Muscle layer of duodenum (tissue), 2 donors: ENCODE measurements around the gene PRDX2.

ENCODE experiments used
- H3K27ac ChIP-seq: one replicate; pipeline ENCODE4 v1.7.0; 2013; ENCODE audit warnings: mild to moderate bottlenecking, low read length
- H3K27me3 ChIP-seq: one replicate; pipeline ENCODE4 v1.7.0; 2013; ENCODE audit warnings: low read depth, mild to moderate bottlenecking, control low read depth, low read length
- H3K36me3 ChIP-seq, 2 donors: one replicate each; pipeline ENCODE4 v1.7.0; 2013; ENCODE audit warnings: low read length in 2 of 2, control low read depth in 1 of 2, mild to moderate bottlenecking in 1 of 2; ENCODE audit not compliant: insufficient read depth in 2 of 2, control insufficient read depth in 1 of 2
- H3K4me1 ChIP-seq, 2 donors: one replicate each; pipeline ENCODE4 v1.7.0; 2013; ENCODE audit warnings: low read length in 2 of 2, mild to moderate bottlenecking in 2 of 2, control low read depth in 1 of 2, moderate library complexity in 1 of 2; ENCODE audit not compliant: insufficient read depth in 2 of 2, control insufficient read depth in 1 of 2
- H3K4me3 ChIP-seq, 2 donors: one replicate each; pipeline ENCODE4 v1.7.0; 2013; ENCODE audit warnings: low read length in 2 of 2, low read depth in 1 of 2, mild to moderate bottlenecking in 1 of 2
- H3K9me3 ChIP-seq, 2 donors: one replicate each; pipeline ENCODE4 v1.7.0; 2013; ENCODE audit warnings: low read length in 2 of 2, control low read depth in 1 of 2, mild to moderate bottlenecking in 1 of 2; ENCODE audit not compliant: control insufficient read depth in 1 of 2
- donor health status: healthy.

The PRDX2 gene

GRCh38 chr19:12783849-12784393 is 17.7 kb downstream of the PRDX2 start:
- no peaks in the 10 kb centered on the region for H3K9me3 ChIP-seq
- peak overlapping the region; percentile 7 to 56 for H3K4me3 ChIP-seq
- H3K27me3 ChIP-seq = no peaks in the 10 kb centered on the region
- H3K36me3 ChIP-seq = peaks cover 0 to 6% of the 10 kb centered on the region in 2 donors
- peak overlapping the region; percentile 93 for H3K27ac ChIP-seq
- peaks cover 29 to 36% of the 10 kb centered on the region in 2 donors for H3K4me1 ChIP-seq

GRCh38 chr19:12783291-12783848 is 18.2 kb downstream of the PRDX2 start:
- Histone ChIP-seq H3K27me3 (no peaks in the 10 kb centered on the region), H3K4me1 (peaks cover 29 to 36% of the 10 kb centered on the region in 2 donors), H3K9me3 (no peaks in the 10 kb centered on the region), H3K4me3 (peak overlapping the region in 1 of 2 donors; percentile 56), H3K36me3 (peaks cover 0 to 5% of the 10 kb centered on the region in 2 donors), H3K27ac (peak overlapping the region; percentile 93)

GRCh38 chr19:12782424-12783290 is 18.9 kb downstream of the PRDX2 start:
- Histone ChIP-seq H3K27ac (peak overlapping the region; percentile 93), H3K4me3 (peak overlapping the region; percentile 52 to 56), H3K4me1 (peaks cover 24 to 31% of the 10 kb centered on the region in 2 donors), H3K36me3 (peaks cover 0 to 5% of the 10 kb centered on the region in 2 donors), H3K9me3 (no peaks in the 10 kb centered on the region), H3K27me3 (no peaks in the 10 kb centered on the region)

- H3K4me1 ChIP-seq = peaks cover 24 to 34% of the 10 kb centered on the region in 2 donors
- peak overlapping the region; percentile 92 for H3K27ac ChIP-seq
- peaks cover 0 to 5% of the 10 kb centered on the region in 2 donors for H3K36me3 ChIP-seq
- H3K4me3 ChIP-seq = peak overlapping the region; percentile 52 to 56
- H3K27me3 ChIP-seq = no peaks in the 10 kb centered on the region
- H3K9me3 ChIP-seq = no peaks in the 10 kb centered on the region
These were observed 19.5 kb downstream of the PRDX2 start for GRCh38 chr19:12782174-12782423.

GRCh38 chr19:12779162-12779993 is 22.2 kb downstream of the PRDX2 start:
- H3K4me3 ChIP-seq = peak overlapping the region in 1 of 2 donors; percentile 63
- H3K27ac ChIP-seq = peak overlapping the region; percentile 95
- no peaks in the 10 kb centered on the region for H3K27me3 ChIP-seq
- H3K9me3 ChIP-seq = no peaks in the 10 kb centered on the region
- H3K4me1 ChIP-seq = peaks cover 15 to 31% of the 10 kb centered on the region in 2 donors
- H3K36me3 ChIP-seq = peaks cover 0 to 5% of the 10 kb centered on the region in 2 donors

DNA sequence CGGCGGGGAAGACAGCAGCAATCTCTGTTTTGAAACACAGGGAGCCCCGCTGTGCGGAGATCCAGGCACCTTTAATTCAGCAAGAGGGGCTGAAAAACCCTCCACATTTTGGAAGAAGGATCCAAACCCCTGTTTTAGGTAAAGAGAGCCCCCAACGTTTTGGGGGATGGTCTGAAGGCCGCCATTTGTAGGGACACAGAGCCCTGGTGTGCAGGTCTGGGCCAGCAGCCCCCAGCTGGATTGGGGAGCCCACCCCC is 22.8 kb downstream of the PRDX2 start:
- Histone ChIP-seq H3K27ac (peak overlapping the region; percentile 95), H3K9me3 (no peaks in the 10 kb centered on the region), H3K27me3 (no peaks in the 10 kb centered on the region), H3K4me1 (peaks cover 12 to 29% of the 10 kb centered on the region in 2 donors), H3K4me3 (peak overlapping the region; percentile 63 to 89), H3K36me3 (peaks cover 0 to 5% of the 10 kb centered on the region in 2 donors)

DNA sequence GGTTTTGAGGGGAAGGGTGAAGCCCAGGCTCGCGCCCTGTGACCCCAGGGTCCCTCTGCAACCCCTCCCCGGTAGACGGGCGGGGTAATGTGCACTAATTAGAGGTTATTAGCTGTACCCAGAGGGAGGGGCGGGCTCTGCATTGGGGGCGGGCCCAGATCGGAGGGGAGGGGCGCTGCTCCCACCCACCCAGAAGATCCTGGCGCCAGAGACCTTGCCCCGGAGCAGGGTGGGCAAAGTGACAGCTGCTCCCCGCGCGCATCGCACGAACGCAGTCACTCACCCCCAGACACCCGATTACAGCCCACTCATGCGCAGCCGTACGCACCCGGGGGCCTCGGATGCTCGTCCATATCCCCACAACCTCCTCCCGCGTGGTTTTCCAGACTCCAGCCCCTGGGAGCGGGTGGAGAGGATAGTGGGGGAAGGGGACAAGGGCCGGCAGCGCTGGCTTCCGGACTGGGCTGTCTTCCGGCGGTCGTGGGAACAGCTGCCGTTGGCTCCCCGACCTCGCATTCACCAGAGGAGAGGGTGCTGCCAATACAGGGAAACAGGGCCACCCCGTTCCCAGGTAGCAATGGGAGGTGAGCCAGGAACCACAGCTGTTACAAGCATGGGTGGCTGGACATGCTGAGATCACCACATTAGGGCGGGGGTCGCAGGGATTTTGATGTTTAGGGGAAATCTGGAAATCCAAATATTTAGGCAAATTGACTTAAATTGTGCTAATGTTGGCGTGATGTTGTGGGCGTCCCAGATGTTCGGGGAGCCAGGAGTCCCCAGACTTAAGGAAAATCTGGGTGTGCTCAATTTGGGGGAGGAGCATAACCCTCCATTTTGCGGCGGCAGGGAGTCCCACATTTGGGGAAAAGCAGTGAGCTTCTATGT is 23.3 kb downstream of the PRDX2 start:
- Histone ChIP-seq H3K36me3 (peaks cover 0 to 1% of the 10 kb centered on the region in 2 donors), H3K9me3 (no peaks in the 10 kb centered on the region), H3K4me3 (peak overlapping the region; percentile 63 to 89), H3K4me1 (peaks cover 8 to 24% of the 10 kb centered on the region in 2 donors), H3K27me3 (no peaks in the 10 kb centered on the region), H3K27ac (peak overlapping the region; percentile 95)

GRCh38 chr19:12777217-12778016 is 24.2 kb downstream of the PRDX2 start:
- peak overlapping the region; percentile 95 for H3K27ac ChIP-seq
- no peaks in the 10 kb centered on the region for H3K9me3 ChIP-seq
- peak overlapping the region; percentile 63 to 89 for H3K4me3 ChIP-seq
- H3K27me3 ChIP-seq = no peaks in the 10 kb centered on the region
- peaks cover 8 to 19% of the 10 kb centered on the region in 2 donors for H3K4me1 ChIP-seq
- no peaks in the 10 kb centered on the region for H3K36me3 ChIP-seq

- peak within 1 kb of the TSS in 1 of 2 donors; percentile 78 for H3K4me3 ChIP-seq
- peaks cover 8 to 19% of the 10 kb centered on the region in 2 donors for H3K4me1 ChIP-seq
- H3K9me3 ChIP-seq = no peaks in the 10 kb centered on the region
- no peaks in the 10 kb centered on the region for H3K27me3 ChIP-seq
- H3K36me3 ChIP-seq = peaks cover 0 to 2% of the 10 kb centered on the region in 2 donors
- peak within 1 kb of the TSS; percentile 13 for H3K27ac ChIP-seq
These were observed 26.7 kb downstream of the PRDX2 start, which contains the start of gene HOOK2 for GRCh38 chr19:12774588-12775555. Gene HOOK2, minus strand, starts transcription at chr19:12775552. Its CDS starts 103 bp downstream, at chr19:12775449.
